ENCODE results near the gene NDUFB3.
"Not testable (repeated sequence)": the region's sequence is repeated elsewhere in the genome, so short reads cannot be mapped to it uniquely, and the experiment has no call there.

The NDUFB3 gene

DNA sequence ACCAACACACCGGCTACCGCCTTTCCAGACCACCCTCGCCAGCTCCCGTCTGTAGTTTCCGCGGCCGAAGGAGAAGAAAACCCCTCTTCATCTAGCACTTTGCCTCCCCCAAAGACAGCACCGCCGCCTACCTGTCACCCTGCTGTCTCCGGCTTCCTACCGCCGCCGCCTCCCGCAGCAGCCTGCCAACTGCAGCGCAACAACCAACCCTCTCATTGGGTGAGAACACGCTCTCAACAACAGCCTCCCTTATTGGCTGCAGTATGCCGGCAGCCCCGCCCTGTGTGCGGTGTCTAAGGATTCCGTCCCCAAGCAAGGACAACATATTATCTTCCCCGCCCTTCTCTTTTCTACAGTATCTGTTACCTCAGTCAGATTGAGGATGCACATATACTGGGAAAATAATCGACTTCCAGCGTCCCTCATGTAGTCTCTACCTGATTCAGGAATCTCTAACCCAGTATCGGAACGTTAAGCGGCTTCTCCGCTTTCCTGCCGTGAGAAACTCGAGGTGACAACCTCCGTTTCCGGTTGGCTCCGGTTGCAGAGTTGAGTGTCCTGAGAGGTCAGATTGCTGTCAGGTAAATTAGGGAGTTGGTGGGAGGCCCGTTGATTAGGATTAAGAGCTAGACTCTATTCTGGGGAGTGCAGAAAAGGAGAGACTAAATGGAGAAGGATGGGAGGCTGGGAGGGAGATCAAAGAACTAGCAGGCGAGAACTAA, at the start of gene NDUFB3, which contains the start of gene HYCC2:
Gene NDUFB3, plus strand, starts transcription at position 523 of the 722 bp plus-strand sequence. CDS start 6,882 bp downstream, outside the sequence.
Gene HYCC2, minus strand, starts transcription at position 193 of the 722 bp plus-strand sequence. CDS start 47,662 bp downstream, outside the sequence.
- peak; percentile 86 to 87 for DNase-seq

DNA sequence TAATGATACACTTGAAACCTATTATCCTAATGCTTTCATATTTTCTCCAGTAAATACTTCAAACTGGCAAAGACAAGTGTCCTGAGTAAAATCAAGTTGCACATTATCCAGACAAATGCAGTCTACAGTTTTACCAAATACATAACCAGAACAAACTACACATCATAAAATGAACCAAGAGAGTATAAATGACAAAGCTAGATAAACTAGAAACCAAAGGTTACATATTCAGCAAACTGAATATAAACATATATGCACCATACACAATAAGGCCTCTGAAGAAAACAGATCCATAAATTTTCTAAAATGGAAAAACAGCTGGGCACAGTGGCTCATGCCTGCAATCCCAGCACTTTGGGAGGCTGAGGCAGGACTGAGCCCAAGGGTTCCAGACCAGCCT, 47.3 kb upstream of the NDUFB3 start:
- no peak for DNase-seq

DNA sequence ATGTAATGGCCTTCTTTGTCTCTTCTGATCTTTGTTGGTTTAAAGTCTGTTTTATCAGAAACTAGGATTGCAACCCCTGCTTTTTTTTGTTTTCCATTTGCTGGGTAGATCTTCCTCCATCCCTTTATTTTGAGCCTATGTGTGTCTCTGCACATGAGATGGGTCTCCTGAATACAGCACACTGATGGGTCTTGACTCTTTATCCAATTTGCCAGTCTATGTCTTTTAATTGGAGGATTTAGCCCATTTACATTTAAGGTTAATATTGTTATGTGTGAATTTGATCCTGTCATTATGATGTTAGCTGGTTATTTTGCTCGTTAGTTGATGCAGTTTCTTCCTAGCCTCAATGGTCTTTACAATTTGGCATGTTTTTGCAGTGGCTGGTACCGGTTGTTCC, 37.4 kb upstream of the NDUFB3 start:
- DNase-seq: not testable (repeated sequence)

DNA sequence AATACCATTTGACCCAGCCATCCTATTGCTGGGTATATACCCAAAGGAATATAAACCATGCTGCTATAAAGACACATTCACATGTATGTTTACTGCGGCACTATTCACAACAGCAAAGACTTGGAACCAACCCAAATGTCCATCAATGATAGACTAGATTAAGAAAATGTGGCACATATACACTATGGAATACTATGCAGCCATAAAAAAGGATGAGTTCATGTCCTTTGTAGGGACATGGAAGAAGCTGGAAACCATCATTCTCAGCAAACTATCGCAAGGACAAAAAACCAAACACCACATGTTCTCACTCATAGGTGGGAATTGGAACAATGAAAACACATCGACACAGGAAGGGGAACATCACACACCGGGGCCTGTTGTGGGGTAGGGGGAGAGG, 33.4 kb upstream of the NDUFB3 start:
- not testable (repeated sequence) for DNase-seq

DNA sequence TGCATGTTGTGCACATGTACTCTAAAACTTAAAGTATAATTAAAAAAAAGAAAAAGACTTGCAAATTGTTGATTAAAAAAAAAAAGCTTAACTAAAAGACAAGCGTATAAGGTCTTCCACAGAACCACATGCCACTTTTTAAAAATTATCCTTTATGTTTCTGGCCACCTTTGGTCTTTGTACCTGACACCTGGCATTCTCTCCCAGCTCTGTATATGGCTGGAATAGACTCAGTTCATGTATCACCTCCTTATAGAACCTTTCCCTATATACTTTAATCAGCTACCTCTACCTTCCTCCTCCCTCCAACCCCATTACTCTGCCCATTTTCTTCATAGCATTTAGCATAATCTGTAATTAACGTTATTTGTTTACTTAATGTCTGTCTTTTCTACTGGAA, 32.9 kb upstream of the NDUFB3 start:
- no peak for DNase-seq

DNA sequence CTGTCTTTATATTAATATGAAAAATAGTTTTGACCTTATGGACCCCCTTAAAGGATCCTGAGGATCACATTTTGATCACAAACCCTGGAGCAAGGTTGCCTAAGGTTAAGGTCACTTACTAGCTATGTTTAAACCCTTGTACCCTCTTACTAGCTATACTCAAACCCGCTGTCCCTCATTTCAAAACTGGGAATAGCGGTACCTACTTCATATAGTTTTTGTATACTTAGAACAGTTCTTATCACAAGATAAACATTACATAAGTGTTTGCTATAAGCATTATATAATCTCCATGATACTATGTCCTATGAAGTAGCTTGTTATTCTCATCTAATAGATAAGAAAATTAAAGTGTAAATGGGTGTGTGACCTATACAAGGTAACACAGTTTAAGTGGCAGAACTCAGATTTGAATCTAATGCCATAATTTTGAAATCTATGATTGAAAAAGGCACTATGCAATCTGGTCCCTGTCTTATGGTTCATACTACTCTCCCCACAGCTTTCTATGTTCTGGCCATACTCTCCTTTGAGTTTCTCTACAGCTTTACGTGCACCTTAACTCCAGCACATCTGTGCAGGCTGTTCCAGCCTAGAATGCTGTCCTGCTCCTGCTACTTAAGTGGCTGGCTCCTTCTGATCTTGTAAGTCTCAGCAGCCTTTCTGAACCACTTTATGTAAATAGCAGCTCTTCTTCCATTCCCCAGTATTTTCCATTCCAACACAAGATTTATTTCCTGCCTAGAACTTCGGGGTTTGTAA, 30.8 kb upstream of the NDUFB3 start:
- no peak for DNase-seq

DNA sequence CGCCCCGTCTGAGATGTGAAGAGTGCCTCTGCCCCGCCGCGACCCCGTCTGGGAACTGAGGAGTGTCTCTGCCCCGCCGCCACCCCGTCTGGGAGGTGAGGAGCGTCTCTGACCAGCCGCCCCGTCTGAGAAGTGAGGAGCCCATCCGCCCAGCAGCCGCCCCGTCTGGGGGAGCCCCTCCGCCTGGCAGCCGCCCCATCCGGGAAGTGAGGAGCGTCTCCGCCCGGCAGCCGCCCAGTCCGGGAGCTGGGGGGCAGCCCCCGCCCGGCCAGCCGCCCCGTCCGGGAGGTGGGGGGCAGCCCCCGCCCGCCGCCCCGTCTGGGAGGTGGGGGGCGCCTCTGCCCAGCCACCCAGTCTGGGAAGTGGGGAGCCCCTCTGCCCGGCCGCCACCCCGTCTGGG, 29.4 kb upstream of the NDUFB3 start:
- not testable (repeated sequence) for DNase-seq

DNA sequence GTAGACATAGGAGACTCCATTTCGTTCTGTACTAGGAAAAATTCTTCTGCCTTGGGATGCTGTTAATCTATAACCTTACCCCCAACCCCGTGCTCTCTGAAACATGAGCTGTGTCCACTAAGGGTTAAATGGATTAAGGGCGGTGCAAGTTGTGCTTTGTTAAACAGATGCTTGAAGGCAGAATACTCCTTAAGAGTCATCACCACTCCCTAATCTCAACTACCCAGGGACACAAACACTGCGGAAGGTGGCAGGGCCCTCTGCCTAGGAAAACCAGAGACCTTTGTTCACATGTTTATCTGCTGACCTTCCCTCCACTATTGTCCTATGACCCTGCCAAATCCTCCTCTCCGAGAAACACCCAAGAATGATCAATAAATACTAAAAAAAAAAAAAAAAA, 28.8 kb upstream of the NDUFB3 start:
- not testable (repeated sequence) for DNase-seq

DNA sequence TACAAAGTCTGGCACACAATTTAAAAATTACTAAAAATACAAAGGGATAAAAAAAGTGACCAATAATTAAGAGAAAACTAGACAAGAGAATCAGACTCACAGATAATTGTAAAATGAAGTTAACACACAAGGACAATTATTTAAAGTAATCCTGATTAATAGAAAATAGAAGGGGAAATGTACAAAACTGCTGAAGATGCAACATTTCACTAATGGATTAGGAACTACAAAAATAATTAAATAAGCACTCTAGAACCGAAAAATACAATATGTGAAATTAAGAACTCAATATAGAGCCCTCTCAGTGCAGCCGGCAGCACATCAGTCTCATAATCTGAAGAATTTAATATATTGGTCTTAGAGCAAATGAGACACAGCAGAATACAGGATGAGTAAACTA, 24.9 kb upstream of the NDUFB3 start:
- DNase-seq: no peak

DNA sequence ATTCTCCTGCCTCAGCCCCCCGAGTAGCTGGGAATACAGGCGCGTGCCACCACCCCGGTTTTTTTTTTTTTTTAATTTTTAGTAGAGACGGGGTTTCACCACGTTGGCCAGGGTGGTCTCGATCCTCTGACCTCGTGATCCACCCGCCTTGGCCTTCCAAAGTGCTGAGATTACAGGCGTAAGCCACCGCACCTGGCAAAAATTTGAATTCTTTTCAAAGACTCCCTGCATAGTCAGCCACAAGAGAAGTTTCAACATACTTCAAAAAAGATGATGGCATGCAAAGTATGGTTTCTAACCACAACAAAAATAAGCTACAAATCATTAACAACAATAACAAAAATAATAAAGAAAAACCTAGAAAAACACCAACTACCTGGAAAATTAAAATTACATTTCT, 22.3 kb upstream of the NDUFB3 start:
- DNase-seq: no peak

DNA sequence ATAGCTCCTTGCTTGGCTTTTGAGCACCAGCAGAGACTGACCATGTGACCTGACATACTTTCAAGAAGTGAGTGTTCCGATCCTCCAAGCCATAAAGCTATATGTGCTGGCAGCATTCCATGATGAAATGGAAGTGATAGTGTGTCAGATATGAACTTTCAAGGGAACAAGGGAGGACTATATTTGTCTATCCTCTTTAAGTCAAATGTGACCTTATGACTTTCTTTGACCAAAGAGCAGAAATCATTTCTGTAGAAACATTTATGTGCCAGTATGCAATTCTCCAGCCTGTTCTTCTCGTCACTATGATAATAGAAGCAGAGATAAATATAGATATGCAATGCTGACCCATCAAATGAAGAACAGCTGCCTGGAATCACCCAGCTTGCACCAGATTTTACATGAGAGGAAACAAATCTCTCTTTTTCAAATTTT, 14.7 kb upstream of the NDUFB3 start:
- DNase-seq: no peak

DNA sequence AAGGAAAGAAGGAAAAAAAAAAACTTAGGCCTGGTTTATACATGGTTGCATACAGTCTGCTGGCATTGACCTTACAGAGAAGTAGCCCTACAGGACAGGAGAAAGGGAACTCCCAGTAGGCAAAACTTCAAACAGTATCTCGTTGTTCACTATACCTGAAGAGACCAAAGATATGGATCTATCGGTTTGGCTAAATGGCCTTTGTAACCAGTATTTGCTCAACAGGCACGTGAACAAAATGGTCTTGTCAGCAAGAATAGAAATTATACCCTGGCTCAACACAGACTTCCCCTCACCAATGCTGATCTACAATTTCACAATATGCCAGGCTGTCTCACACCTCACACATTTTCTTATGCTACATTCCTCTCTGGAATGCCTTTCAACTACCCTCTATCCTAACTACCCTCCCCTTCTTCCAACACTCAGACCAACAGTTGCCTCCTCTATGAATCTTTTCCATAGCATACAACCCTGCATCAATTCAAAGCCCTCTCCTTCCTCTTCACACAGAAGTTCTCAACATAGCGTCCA, 14.0 kb upstream of the NDUFB3 start:
- DNase-seq: no peak

DNA sequence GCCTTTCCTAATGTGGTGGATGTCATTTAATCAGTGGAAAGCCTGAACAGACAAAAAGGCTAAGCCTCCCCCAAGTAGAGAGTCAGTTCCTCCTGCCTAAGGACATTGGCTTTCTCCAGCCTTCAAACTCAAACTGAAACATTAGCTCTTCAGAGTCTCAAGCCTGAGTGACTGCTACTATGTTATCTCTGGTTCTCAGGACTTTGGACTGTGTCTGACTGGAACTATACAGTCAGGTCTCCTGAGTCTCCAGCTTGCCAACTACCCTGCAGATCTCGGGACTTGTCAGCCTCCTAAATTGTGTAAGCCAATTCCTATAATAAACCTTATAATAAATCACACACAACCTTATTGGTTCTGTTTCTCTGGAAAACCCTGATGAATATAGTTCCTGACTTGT, 12.9 kb upstream of the NDUFB3 start:
- DNase-seq: no peak

DNA sequence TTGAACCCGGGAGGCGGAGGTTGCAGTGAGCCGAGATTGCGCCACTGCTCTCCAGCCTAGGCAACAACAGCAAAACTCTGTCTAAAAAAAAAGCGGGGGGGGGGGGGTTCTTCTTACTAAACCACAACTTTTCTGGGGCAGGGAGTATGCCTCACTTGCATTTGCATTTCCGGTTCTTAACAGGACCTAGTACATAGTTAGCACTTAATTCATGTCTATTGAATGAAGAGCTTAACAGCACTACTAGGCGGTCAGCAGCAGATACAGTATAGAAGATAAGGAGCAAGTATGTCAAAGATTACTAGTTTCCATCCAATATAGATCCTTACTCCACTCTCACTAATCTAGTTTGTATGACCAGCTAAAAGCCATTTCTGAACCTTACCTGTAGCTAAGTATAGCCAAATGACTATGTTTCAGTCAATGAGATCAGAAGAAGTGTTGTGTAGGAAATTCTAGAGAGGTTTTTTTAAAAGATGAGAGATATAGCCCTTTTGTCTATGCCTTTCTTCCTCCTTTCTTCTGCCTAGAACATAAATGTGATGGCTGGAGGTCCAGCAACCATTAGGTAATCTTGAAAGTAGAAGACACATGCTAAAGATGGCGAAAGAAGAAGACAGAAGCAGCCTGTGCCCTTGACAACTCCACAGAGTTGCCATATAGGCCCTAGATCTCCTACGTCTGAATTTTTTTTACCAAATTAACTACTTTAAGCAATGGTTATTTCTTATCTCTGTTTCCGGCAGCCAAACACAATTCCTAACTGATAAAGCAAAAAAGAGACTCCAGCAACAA, 11.6 kb upstream of the NDUFB3 start:
- no peak for DNase-seq

DNA sequence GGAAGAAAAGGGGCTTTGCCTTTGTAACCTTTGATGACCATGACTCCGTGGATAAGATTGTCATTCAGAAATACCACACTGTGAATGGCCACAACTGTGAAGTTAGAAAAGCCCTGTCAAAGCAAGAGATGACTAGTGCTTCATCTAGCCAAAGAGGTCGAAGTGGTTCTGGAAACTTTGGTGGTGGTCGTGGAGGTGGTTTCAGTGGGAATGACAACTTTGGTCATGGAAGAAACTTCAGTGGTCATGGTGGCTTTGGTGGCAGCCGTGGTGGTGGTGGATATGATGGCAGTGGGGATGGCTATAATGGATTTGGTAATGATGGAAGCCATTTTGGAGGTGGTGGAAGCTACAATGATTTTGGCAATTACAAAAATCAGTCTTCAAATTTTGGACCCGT, 8.3 kb upstream of the NDUFB3 start:
- DNase-seq: not testable (repeated sequence)

DNA sequence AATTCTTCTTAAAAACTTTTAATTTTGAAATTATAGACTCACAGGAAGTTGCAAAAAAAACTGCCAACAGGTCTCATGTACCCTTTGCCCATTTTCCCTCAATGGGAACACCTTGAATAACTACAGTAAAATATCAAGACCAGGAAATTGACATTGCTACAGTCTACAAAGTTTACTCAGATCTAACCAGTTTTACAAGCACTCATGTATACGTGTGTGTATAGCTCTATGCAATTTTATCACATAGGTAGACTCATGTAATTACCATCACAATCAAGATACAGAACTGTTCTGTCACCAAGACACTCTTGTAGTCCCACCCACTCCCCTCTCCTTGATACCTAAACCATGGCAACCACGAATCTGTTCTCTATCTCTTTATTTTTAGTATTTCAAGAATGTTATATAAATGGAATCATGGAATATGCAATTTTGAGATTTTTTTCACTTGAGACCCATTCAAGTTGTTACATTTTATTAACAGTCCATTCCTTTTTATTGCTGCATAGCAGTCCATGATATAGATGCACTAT, 6.9 kb upstream of the NDUFB3 start:
- no peak for DNase-seq

DNA sequence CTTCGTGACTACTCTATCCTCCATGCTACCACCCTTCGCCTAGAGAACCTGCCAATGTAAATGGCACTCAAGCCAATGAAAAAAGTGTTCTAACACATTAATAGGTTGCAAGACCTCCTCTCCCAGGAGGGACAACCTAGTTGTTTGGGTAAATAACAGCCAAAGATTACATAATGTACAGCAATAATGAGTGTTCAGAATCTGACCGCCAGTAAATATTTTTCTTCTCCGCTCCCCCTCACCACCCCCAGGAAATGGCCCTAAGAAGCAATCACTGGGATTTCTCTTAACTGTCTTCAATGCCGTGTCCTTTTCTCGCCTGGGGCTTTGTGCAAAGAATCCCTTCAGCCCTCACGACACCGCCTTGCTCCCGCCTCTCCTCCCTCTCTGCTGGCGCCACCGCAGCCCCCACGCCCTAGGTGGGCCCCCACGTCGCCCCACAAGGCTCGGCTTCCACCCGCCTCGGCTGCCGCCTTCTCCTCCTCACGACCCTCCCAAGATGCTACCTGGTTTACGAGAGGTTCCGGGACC, 788 bp upstream of the NDUFB3 start:
- DNase-seq: peak in 1 of 2 experiments; percentile 3

DNA sequence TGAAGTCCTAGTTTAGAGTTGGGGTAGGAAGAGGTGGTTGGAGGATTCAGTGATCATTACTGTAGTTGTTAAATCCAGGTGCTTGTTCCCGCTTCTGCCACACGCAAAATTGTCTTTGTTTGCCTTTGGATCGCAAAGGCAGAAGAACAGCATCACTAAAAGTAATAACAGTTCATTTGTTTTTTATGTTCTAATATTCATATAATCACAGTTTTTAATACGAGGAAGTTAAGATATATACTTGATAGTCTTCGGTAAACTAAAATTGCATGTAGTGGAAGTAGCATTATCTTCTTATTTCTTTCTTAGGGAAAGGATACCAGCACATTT, 365 bp downstream of the NDUFB3 start:
- DNase-seq: peak in 1 of 2 experiments; percentile 39

DNA sequence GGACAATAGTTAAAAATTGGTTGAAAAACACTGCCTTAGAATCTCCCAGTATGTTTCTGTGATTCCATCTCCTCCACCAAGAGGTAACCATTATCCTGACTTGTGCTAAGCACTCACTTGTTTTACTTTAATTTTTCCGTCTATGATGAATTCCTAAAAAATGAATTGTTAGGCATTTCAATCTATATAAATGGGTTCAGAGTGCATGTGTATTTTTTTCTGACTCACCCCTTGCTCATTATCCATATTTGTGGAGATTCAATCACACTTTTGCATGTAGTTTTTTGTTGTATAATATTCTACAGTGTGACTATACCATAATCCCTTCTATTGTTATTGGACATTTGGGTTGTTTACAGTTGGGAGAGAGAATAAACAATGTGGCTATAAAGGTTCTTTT, 1.3 kb downstream of the NDUFB3 start:
- DNase-seq: no peak

DNA sequence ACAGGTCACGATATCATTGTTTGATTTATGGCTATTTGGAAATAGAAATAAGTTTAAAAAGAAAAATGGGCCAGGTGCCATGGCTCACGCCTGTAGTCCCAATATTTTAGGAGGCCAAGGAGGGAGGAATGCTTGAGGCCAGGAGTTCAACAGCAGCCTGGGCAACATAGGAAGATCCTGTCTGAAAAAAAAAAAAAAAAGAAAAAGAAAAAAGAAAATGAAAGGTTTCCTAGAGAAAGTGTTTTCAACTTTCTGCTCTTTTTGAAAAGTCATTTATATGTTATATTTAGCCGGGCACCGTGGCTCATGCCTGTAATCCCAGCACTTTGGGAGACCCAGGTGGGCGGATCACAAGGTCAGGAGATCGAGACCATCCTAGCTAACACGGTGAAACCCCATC, 3.2 kb downstream of the NDUFB3 start:
- DNase-seq: no peak

DNA sequence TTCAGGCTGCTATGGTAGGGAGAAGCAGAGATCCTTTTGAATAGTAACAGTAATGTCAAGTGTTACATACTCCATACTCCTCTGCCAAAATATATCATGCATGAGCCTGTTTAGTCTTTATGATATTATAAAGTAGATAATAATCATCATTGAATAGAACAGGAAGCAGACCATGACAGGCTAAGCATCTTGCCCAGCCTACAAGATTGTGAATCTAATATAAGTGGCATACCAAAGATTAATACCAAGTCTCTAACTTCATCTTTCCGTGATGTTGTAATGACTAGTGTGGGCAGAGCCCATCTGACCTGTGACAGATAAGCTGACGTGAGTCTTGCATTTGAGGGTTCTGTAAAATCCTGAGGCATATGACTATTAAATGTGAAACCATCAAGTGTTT, 13.1 kb downstream of the NDUFB3 start:
- no peak for DNase-seq

DNA sequence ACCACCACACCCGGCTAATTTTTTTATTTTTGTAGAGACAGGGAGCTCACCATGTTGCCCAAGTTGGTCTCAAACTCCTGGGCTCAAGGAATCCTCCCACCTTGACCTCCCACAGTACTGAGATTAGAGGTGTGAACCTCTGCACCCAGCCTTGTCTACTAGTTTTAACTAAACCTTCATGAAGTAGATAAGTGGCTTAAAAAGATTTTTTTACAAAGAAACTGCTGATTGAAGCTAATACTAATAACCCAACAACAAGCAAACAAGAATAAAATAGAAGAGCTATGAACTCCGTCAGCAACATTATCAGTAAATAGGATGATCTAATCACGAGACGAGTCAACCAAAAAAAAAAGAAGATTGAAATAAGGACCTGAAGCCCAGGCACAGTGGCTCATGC, 18.8 kb downstream of the NDUFB3 start:
- DNase-seq: no peak

DNA sequence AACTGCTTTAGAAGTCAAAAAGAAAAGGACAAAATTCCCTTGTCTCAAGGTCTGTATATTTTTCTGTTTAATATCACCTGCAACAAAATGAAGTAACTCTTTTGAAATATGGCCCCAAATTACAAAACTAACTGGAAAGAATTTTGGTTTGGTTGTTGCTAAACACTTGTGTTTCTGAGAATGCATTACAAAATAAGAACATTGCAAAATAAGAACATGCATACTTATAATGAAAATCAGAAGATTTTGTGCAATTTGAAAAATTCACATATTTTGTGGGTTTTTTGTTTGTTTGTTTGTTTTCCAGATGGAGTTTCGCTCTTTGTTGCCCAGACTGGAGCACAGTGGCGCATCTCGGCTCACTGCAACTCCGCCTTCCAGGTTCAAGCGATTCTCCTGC, 21.8 kb downstream of the NDUFB3 start:
- no peak for DNase-seq
